Measurements from ENCODE around the gene OGA. TPM values are rescaled to one million over a fixed set of nuclear protein-coding genes. Genes with fewer than 3 reads are reported as not detected.

OGA gene
- total and polyA plus RNA-seq, 2 of the 8 experiments (the other 6 are each of a cell fraction or from before 2014, with no cell fraction given), result 31.2 to 107 TPM

DNA sequence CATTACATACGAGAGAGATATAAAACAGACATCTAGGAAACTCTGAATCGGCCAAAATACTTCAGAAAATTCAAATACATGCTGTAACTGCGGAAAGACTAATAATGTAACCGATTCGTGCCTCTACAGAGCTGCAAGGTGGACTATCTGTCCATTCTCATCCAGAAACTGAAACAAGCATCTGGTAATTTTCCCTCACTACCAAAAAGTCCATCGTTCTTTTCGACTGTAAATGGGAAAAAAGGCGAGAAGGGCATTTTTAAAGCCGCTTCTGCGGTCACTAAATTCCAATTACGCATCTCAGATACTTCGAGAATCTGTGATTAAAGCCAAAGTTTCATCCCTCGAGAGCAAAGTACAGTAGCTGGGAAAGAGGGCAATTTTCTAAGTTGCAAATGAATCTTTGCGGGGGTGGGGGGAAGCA is 1.3 kb downstream of the OGA start:
- H3K4me1 ChIP-seq (replicated peaks in 1 of 4; ENCODE audit: control insufficient read depth in 3 of 4, insufficient read depth in 4 of 4, low read length in 3 of 4), result peaks cover 0 to 5% (median 0%) of the 10 kb centered on the region in 4 experiments; a peak in 3 of 7 replicates
- H4K5ac ChIP-seq (ENCODE audit: insufficient read length, low read depth, low read length), result no peak overlapping the region
- no peak overlapping the region for H2AK5ac ChIP-seq (ENCODE audit: low read depth, low read length)
- no peak for DNase-seq (ENCODE audit: low read depth in 1 of 2, low spot score in 2 of 2)
- no peak overlapping the region for H3K56ac ChIP-seq (replicated peaks; ENCODE audit: insufficient read length, low read depth, low read length)
- H4K91ac ChIP-seq (replicated peaks; ENCODE audit: insufficient read length, low read length), result no peak overlapping the region
- H3K79me2 ChIP-seq (ENCODE audit: control insufficient read depth in 1 of 2, insufficient read depth in 2 of 2, low read length in 2 of 2), result peaks cover 47 to 66% of the 10 kb centered on the region in 2 experiments
- H3K79me1 ChIP-seq (ENCODE audit: low read depth, low read length), result peaks cover 12% of the 10 kb centered on the region
- no peak for FAIRE-seq
- 4% methylated on average over 14 of the region's 14 CpGs; no CpG with 5 or more reads in 1 of the 2 experiments for WGBS, 2 experiments (ENCODE audit: extremely low coverage in 1 of 2, insufficient coverage in 1 of 2, insufficient read length in 1 of 2, insufficient replicate concordance in 2 of 2, low coverage in 1 of 2, low lambda C conversion rate in 2 of 2, missing lambda C conversion rate in 1 of 2)
- CTCF ChIA-PET (ENCODE audit: partially characterized antibody), result interaction anchor here (3.2 to 7.0 kb wide), 2 partner anchors 20 to 36 kb away, joined by 13 to 46 read pairs; no protein-coding TSS in a partner anchor
- POLR2A ChIA-PET (ENCODE audit: partially characterized antibody), result interaction anchor here (0.7 to 6.0 kb wide), 7 partner anchors 14 to 34 kb away, joined by 3 to 100 read pairs (median 9); partner anchors contain the start of gene NPM3
- no peaks in the 10 kb centered on the region for H3K9me3 ChIP-seq (ENCODE audit: insufficient read depth in 2 of 2, low read depth in 1 of 2, low read length in 1 of 2)
- no peak overlapping the region for H3K18ac ChIP-seq (ENCODE audit: extremely low read depth, low read length)
- peak overlapping the region; percentile 100; the same call in 1 of the 2 replicates for H3K27ac ChIP-seq (ENCODE audit: low read depth, low read length)
- peak overlapping the region; percentile 56; the same call in 1 of the 2 replicates for H2BK5ac ChIP-seq (ENCODE audit: low read depth, low read length)
- H2BK12ac ChIP-seq (ENCODE audit: low read depth, low read length), result no peak overlapping the region
- peaks cover 14% of the 10 kb centered on the region for H3K23me2 ChIP-seq (ENCODE audit: low read depth, low read length)
- H3K9ac ChIP-seq (replicated peaks in 1 of 4; ENCODE audit: extremely low read depth in 1 of 4, low read depth in 3 of 4, low read length in 3 of 4), result peak overlapping the region in 3 of 4 experiments; percentile 100; a peak in 6 of 7 replicates
- H3K4me2 ChIP-seq (ENCODE audit: insufficient read depth in 1 of 2, low read depth in 2 of 2, low read length in 2 of 2), result peak overlapping the region; percentile 90 to 92
- no peak overlapping the region for H3K23ac ChIP-seq (ENCODE audit: insufficient read length)
- no peak overlapping the region for H3K4ac ChIP-seq (replicated peaks; ENCODE audit: insufficient read length, low read depth, low read length)
- no peak overlapping the region for H3K14ac ChIP-seq (ENCODE audit: insufficient read length)
- no peak overlapping the region for H2BK15ac ChIP-seq (ENCODE audit: low read length)
- no peak overlapping the region for H4K8ac ChIP-seq (ENCODE audit: extremely low read depth, insufficient read depth, low read length)
- no peak overlapping the region for H2BK120ac ChIP-seq (replicated peaks; ENCODE audit: low read depth, low read length)
- peaks cover 0 to 13% (median 2%) of the 10 kb centered on the region in 4 experiments; a peak in 5 of 8 replicates for H3K36me3 ChIP-seq (ENCODE audit: control insufficient read depth in 2 of 4, insufficient read depth in 4 of 4, low read length in 3 of 4)
- peak overlapping the region; percentile 77 to 98 (median 90) for H3K4me3 ChIP-seq (ENCODE audit: extremely low read depth in 1 of 4, insufficient read depth in 2 of 4, low read depth in 3 of 4, low read length in 4 of 4)
- no peak overlapping the region for H2AFZ ChIP-seq (ENCODE audit: low read length)
- H3K27me3 ChIP-seq (replicated peaks in 1 of 4; ENCODE audit: control insufficient read depth in 3 of 4, extremely low read depth in 1 of 4, insufficient read depth in 3 of 4, low read length in 3 of 4), result no peaks in the 10 kb centered on the region
- H4K20me1 ChIP-seq (replicated peaks in 1 of 2; ENCODE audit: control insufficient read depth in 1 of 2, insufficient read depth in 2 of 2, low read length in 2 of 2), result peaks cover 27 to 35% of the 10 kb centered on the region in 2 experiments
- H2BK20ac ChIP-seq (ENCODE audit: low read length), result no peak overlapping the region
- no peak for TF ChIP-seq SIRT6 (IDR thresholded peaks at IDR 0.05; ENCODE audit: low read length)
- no peak for TF ChIP-seq RFX5 (IDR thresholded peaks at IDR 0.05; ENCODE audit: borderline replicate concordance, low read depth, low read length)
- TF ChIP-seq SP2 (IDR thresholded peaks at IDR 0.05; ENCODE audit: low read length), result no peak

Data from H1 (cell line).